ENCODE measurements around the gene C6orf141.

C6orf141 gene

GRCh38 chr6:49555951-49556350 lies 5.5 kb downstream of the C6orf141 start:
- no peak overlapping the region for H3K27ac ChIP-seq
- H3K36me3 ChIP-seq, result no peaks in the 10 kb centered on the region
- no peak for TF ChIP-seq CTCF (IDR thresholded peaks at IDR 0.05; ENCODE audit: low read depth, low read length)
- no peaks in the 10 kb centered on the region for H3K9me3 ChIP-seq (ENCODE audit: severe bottlenecking)
- no peak overlapping the region for H3K4me3 ChIP-seq (ENCODE audit: low read depth, low read length)
- no peak for DNase-seq
- peaks cover 23% of the 10 kb centered on the region for H3K27me3 ChIP-seq (ENCODE audit: insufficient read depth, low read depth, severe bottlenecking)

GRCh38 chr6:49556429-49556837 lies 6.0 kb downstream of the C6orf141 start:
- no peak overlapping the region for H3K27ac ChIP-seq
- no peak for TF ChIP-seq CTCF (IDR thresholded peaks at IDR 0.05; ENCODE audit: low read depth, low read length)

GRCh38 chr6:49557177-49557576 lies 6.7 kb downstream of the C6orf141 start:
- Histone ChIP-seq H3K36me3 (no peaks in the 10 kb centered on the region), H3K4me3 (ENCODE audit: low read depth, low read length) (no peak overlapping the region), H3K9me3 (ENCODE audit: severe bottlenecking) (no peaks in the 10 kb centered on the region), H3K27me3 (ENCODE audit: insufficient read depth, low read depth, severe bottlenecking) (peaks cover 11% of the 10 kb centered on the region), H3K27ac (no peak overlapping the region)
- TF ChIP-seq CTCF (IDR thresholded peaks at IDR 0.05; ENCODE audit: low read depth, low read length), result no peak
- DNase-seq, result no peak

More at GRCh38 chr6:49556429-49556837, 6.0 kb downstream of the C6orf141 start:
- H3K4me3 ChIP-seq (ENCODE audit: low read depth, low read length), result no peak overlapping the region
- H3K27me3 ChIP-seq (ENCODE audit: insufficient read depth, low read depth, severe bottlenecking), result peaks cover 18% of the 10 kb centered on the region
- H3K9me3 ChIP-seq (ENCODE audit: severe bottlenecking), result no peaks in the 10 kb centered on the region
- DNase-seq, result no peak
- no peaks in the 10 kb centered on the region for H3K36me3 ChIP-seq

- no peak for DNase-seq
- Histone ChIP-seq H3K27me3 (ENCODE audit: insufficient read depth, low read depth, severe bottlenecking) (peaks cover under 1% of the 10 kb centered on the region), H3K9me3 (ENCODE audit: severe bottlenecking) (no peaks in the 10 kb centered on the region), H3K4me3 (ENCODE audit: low read depth, low read length) (no peak overlapping the region), H3K27ac (no peak overlapping the region), H3K36me3 (no peaks in the 10 kb centered on the region)
- no peak for TF ChIP-seq CTCF (IDR thresholded peaks at IDR 0.05; ENCODE audit: low read depth, low read length)
Observed at GRCh38 chr6:49558238-49558637, 7.8 kb downstream of the C6orf141 start.

- Histone ChIP-seq H3K9me3 (ENCODE audit: severe bottlenecking) (no peaks in the 10 kb centered on the region), H3K36me3 (no peaks in the 10 kb centered on the region), H3K27ac (no peak overlapping the region), H3K27me3 (ENCODE audit: insufficient read depth, low read depth, severe bottlenecking) (no peaks in the 10 kb centered on the region), H3K4me3 (ENCODE audit: low read depth, low read length) (no peak overlapping the region)
- no peak for TF ChIP-seq CTCF (IDR thresholded peaks at IDR 0.05; ENCODE audit: low read depth, low read length)
- DNase-seq, result peak; percentile 24
Observed at GRCh38 chr6:49563006-49563886, 12.8 kb downstream of the C6orf141 start.
